A673 (cell line): ENCODE measurements around the gene VHLL.

ENCODE experiments used
- CTCF ChIP-seq: fragments of 300-800, 200-600 bp; sonication (generic); conservative IDR thresholded peaks from 2 replicates; pipeline ENCODE4 v1.5.1; 2017; ENCODE audit warnings: low read depth, mild to moderate bottlenecking, antibody characterized with exemption, low read length, moderate library complexity, mixed read lengths
- EZH2 ChIP-seq: fragments of 200-600 bp; sonication (generic); IDR thresholded peaks from 2 replicates; pipeline ENCODE4 v1.6.1; 2017; ENCODE audit warnings: borderline replicate concordance, low read depth, mild to moderate bottlenecking, mixed read lengths, antibody characterized with exemption, low read length; ENCODE audit not compliant: poor library complexity, severe bottlenecking

DNA sequence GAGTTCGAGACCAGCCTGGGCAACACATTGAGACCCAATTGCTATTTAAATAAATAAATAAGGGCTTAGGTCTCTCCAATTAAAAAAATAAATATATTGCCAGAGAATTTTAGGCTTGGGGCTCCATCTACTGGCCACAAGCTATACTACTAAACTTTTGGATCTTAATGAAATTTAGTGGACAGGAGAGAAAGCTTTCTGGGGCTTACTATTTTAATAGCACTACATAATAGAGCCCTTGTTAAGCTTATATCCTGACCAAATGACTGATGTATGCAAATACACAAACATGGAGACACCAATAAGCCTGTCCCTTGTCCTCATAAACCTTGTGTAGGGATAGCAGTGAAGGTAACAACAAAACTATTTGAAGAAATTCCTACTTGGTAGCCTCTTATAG lies 20.6 kb upstream of the VHLL start:
- no peak for TF ChIP-seq EZH2
- peak; percentile 68 for TF ChIP-seq CTCF
